Stimulated activated CD8-positive, alpha-beta memory T cell treated with anti-CD3 and anti-CD28 coated beads, Interleukin-12 subunit alpha, Interleukin-12 subunit beta, amount 100 ng/mL, for 1 hour (primary cell): ENCODE data around the gene OTUB2.
"Not testable (repeated sequence)": the region's sequence is repeated elsewhere in the genome, so short reads cannot be mapped to it uniquely, and the experiment has no call there.

Experiments
- DNase-seq: peaks from one replicate; pipeline ENCODE4 v3.0.0-alpha.2; 2020; ENCODE audit warnings: low read depth

Gene OTUB2

DNA sequence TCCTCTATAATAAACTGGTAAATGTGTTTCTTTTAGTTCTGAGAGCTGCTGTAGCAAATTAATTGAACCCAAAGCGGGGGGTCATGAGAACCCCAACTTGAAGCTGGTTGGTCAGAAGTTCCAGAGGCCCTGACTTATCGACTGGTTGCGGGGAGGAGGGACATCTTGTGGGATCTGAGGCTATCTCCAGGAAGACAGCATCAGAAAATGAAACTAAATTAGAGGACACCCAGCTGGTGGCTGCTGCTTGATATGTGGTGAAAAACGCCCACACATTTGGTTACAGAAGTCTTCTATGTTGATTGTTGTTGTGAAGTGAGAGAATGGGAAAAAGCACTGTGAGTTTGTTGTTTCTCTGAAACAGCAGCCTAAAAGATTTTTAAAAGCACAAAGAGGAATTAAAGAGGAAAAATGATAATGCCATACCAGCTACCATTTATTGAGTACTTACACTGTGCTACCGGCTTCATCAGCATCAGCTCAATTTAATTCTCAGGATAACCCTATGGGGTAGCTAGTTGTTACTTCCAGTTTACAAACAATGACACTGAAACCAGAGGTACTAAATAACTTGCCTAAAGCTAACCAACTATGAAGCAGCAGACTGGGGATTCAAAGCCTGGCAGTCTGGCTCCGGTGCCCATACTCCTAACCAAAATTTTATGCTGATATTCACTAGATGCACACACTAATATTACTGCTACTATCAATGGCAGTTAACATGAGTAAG is 30.6 kb downstream of the OTUB2 start:
- no peak for DNase-seq

DNA sequence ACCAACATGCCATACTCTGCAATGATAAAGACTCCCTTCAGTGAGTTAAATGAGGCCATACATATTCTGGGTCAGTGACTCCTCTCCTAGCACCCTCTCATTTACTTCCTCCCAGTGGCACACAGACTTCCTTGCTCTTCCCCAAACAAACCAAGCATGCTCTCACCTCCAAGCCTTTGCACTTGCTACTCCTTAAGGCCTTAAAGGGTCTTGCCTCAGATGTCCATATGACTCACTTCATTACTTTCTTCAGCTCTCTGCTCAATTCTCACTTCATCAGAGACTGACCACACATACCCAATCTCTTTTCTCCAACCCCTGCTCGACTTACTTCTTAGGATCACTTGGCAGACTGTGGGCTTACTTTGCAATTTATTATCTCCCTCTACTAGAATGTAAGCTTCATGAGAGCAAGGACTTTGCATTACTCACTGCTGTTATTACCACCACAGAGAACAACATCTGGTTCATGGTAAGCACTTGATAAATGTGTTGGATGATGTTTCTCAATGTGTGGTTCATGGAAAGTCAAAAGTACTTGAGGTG is 32.1 kb downstream of the OTUB2 start:
- DNase-seq: no peak

DNA sequence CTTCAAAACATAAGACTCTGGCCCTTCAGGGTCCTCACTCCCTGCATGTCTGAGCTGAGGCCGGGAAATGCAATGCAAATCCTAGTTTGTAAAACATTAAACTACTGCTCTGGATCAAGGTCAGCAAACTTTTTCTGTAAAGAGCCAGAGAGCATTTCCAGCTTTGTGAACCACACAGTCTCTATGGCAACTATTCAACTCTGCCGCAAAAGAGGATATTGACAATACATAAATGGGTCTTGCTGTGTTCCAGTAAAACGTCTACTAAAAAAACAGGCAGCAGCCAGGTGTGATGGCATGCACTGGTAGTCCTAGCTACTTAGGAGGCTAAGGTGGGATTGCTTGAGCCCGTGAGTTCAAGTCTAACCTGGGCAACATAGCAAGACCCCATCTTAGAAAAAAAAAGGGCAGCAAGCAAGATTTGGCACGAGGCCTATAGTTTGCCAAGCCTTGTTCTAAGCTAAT is 32.6 kb downstream of the OTUB2 start:
- no peak for DNase-seq

DNA sequence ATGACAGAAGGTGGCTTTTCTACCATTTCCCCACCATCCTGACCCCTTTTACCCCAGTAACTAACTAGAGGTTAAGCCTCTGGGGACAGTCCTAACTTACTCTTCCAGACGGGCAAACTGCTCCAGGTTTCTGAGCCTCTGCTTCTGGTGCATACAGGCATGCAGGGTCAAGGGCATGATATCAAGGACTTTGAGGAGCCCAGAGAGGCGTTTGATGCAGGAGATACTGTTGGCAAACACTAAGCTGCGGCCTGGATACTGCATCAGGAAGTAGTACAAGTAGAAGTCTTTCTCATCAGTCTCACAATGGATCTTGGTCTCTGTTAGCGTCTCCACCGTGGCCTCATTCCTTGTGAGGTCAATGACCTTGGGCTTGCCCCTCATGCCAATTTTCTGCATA is 33.9 kb downstream of the OTUB2 start:
- DNase-seq: no peak

DNA sequence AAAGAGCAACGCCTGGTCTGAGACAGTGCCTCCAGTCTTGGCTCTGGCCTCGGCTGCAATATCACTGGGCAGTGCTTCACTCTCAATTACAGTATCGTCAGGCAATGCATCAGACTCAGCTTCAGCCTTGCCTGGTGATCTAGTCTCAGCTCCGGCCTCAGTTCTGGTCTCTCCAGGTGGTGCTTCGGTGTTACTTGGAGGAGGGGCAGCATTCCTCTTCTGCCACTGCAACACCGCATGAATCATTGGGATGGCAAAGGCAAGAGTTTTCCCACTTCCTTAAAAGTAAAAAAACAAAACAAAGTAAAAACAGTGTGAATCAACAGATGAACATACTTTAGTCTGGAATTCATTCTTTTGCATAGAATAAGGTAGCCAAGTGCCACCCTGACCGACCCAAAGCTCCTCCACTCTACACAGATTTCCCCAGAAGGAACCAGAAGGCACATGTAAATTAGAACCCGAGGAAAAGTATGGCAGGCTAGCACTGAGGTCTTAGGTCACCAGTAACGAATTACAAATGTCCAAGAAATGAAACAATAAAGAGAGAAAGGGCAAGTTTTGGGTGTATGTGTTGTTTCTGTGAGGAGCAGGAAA is 36.3 kb downstream of the OTUB2 start:
- DNase-seq: no peak

DNA sequence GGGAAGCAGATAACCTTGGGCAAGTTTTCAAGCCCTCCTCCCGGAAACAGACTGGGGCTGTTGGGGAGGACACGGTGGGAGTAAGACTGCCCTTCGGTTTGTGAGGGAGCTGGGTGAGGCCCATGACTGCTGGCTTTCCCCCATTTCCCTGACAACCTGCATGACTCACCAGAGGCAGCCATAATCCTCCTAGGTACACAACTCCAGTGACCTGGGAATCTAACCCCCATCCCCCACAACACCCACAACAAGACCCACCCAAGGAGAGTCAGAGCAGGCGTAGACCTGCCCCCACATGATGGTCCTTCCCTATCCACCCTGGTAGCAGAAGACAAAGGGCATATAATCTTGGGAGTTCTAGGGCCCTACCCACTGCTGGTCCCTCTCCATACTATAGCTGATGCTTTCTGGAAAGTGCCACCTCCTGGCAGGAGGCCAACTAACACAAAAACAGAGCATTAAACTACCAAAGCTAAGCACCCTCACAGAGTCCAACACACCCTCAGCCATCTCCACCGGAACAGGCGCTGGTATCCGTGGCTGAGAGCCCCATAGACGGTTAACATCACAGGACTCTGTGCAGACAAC is 40.0 kb downstream of the OTUB2 start:
- DNase-seq: no peak

DNA sequence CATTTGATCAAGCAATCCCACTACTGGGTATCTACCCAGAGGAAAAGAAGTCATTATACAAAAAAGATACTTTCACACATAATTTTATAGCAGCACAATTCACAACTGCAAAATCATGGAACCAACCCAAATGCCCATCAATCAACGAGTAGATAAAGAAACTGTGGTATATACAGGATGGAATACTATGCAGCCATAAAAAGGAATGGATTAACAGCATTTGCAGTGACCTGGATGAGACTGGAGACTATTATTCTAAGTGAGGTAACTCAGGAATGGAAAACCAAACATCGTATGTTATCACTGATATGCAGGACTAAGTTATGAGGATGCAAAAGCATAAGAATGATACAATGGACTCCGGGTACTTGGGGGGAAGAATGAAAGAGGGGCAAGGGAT is 45.9 kb downstream of the OTUB2 start:
- DNase-seq: not testable (repeated sequence)

DNA sequence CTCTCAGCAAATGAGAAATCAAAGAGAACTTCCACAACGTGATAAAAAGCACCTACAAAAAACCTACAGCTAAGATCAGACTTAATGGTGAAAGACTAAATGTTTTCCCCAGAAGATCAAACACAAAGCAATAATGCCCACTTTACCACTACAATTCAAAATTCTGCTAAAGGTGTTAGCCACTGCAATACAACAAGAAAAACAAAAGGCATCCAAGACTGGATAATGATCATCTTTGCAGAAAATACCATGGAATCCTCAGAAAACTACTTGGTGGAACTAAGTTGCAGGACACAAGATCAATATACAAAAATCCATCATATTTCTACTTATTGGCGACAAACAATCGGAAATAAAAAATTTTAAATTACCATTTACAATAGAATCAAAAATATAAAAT is 48.4 kb downstream of the OTUB2 start:
- no peak for DNase-seq

DNA sequence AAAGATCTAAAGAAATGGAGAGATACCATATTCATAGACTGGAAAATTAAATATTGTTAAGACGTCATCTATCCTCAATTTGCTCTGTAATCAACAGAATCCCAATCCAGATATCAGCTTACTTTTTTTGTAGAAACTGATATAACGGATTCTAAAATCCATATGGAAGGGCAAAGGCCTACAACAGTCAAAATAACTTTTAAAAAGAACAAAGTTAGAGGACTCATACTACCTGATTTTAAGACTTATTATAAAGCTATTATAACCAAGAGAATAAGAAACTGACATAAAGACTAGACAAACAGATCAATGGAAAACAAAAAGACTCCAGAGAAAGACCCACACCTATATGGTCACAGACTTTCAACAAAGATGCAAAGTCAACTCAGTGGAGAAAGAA is 48.9 kb downstream of the OTUB2 start:
- DNase-seq: no peak

DNA sequence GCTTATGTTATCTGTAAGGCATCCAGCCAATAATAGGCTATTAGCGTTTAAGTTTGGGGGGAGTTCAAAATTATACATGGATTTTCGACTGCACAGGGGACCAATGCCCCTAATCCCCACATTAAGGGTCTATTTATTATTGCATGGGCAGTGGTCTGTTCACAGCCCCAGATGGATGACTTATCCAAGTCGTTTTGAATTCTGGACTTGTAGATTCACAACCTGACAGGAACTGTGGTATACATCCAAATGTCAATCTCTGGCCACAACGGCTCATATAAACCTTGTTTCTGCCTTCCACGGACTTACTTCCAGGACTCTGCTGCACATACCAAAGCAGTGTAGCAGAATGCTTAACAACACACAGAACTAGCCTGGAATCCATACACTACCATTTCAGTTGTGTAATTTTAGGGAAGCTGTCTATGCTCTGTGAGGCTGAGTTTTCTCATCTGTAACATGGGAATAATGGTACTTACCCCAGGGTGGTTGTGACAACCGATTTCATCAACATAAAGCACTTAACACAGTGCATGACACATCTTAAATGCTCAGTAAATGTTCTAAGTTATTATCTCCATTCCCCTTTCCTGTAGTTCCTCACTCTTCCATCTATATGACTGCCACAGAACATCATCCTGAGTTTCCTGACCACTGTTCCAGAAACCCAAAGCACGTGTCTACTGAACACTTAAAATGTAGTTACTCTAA is 51.1 kb downstream of the OTUB2 start:
- DNase-seq: no peak

DNA sequence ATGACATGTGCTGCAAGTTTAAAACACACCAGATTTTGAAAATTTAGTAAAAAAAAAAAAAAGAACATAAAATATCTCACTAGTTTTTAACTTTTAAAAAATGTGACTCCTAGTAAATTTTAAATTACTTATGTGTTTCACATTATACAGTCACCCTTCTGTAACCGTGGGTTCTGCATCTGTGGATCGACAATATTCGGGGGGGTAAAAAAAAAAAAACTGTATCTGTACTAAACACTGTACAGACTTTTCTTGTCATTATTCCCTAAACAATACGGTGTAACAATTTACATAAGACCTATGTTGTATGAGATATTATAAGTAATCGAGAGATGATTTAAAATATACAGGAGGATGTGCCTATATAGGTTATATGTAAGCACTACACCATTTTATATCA is 51.7 kb downstream of the OTUB2 start:
- DNase-seq: no peak

DNA sequence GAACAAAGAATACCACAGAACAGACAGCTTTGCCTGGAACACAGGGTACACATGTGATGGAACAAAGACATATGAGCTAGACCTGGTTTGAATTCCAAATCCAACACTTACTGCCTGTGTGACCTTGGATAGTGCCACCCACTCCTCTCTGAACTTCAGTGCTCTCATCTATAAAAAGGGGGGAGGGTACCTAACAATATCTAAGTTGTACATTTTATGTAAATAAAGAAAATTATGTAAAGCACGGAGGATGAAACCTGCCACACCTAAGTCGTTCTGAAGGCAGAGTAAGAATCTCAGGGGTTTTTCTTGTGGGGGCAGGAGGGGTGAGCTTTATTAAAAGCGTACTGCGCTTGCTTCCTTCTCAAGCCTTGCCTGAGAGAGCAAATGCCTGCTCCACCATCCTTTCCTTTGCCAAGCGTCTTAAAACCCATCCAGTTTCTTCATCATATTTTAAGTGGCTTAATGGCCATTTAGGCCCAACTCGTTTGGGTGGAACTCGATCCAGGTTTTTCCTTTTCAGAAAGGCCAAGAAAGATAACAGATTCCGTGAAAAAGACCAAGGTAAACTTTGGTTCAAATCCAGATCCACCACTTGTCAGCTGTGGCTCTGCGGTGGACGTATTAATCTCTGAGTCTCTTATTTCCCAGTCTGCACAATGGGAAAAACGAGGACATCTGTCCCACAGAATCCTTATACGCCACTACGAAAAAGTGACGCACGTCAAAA is 53.9 kb downstream of the OTUB2 start:
- DNase-seq: no peak

DNA sequence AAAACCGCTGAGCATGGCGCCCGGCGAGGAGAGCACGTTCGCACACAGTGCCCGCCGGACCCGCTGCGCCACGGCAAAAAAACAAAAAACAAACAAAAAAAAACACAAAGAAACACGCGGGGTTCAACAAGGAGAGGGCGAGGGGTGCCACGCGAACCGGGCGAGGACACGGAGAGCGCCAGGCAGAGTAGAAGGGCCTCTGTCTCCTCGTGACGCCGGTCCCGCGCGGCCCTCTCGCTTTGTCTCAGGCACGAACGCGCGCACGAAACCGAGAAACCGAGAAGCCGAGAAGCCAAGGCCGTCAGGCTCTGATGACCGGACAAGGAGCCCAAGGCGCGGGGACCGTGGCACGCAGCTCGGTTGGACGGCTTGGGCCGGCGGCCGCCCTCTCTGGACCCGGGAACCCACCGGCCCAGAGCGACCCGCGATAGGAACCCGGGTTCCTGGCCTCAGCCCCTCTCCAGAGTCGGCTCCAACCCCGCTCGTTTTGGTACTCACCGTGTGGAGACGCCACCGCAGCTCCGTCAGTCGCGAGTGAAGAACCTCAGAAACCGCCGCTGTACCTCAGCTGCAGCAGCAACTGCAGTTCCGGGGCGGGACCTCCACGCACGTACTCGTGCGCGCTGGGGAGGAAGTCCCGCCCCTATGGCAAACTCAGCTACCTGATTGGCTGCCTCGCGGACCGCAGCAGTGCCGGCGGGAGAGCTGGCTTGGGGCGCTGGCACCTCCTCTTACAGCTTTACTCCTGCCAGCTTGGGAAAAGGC is 54.7 kb downstream of the OTUB2 start, which contains the start of the genes DDX24 and IFI27L1:
DDX24 (minus strand) TSS at position 582 of the 765 bp plus-strand sequence. CDS start 1,460 bp downstream, outside the sequence.
IFI27L1 (plus strand) TSS at position 690 of the 765 bp plus-strand sequence. CDS start 15,628 bp downstream, outside the sequence.
- DNase-seq: peak; percentile 95

DNA sequence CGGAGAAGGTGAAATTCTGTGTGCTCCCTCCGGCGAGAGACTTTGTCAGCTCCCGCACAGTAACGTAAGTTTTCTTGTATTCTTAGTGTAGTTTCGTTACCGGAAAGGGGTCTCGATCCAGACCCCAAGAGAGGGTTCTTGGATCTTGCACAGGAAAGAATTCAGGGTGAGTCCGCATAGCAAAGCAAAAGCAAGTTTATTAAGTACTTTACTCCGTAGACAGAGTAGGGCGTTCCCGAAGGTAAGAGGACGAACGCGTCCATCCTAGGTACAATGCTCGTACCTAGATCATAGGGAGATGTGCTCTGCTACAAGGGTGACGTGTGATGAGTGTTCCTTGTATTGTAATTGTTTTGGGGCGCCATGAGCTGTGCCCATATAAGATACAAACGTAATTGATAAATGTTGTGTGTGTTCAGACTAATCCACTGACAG is 55.3 kb downstream of the OTUB2 start:
- no peak for DNase-seq

DNA sequence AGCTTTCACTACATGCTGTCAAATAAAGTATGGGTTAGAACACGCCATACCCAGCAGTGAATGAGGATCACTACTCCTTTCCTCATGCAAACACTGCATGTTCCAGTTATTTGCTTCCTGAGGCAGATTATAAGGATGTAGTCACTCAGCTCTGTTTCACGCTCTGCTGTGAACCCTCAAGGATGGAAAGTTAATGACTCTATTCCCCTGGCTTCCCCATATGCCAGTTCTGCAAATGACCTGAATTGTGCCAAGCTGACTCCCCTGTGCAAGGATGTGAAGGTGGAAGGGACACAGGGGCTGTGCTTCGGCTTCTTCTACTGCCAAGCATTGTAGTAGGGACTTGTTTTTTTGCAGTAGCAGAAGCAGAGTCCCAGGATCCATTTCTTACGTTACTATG is 61.8 kb downstream of the OTUB2 start:
- no peak for DNase-seq

DNA sequence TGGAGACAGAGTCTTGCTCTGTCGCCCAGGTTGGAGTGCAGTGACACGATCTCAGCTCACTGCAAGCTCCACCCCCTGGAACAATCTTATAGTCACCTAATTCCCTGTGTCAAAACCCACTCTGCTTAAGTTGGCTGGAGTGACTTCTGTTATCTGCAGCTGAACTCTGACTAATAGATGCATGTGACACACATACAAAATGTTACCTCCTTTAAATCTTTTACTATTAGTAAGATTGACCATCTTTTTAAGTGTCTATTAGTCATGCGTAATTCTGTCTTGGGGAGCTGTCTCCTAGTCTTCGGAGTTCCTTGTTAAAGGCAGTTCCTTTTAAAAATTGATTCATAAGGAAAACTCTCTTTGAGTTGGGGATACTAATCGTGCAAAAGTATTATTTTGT is 62.4 kb downstream of the OTUB2 start:
- no peak for DNase-seq

DNA sequence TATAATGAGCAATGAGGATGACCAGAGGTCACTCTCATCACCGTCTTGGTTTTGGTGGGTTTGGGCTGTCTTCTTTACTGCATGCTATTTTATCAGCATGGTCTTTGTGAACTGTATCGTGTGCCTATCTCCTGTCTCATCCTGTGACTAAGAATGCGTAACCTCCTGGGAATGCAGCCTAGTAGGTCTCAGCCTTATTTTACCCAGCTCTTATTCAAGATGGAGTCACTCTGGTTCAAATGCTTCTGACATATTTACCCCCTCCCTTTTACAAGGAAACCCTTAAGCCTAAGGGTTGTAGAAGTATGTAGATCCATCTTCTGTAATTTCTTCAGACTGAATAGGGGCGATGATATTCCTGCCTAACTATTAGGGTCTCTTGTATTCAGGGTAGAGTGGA is 63.3 kb downstream of the OTUB2 start:
- no peak for DNase-seq

DNA sequence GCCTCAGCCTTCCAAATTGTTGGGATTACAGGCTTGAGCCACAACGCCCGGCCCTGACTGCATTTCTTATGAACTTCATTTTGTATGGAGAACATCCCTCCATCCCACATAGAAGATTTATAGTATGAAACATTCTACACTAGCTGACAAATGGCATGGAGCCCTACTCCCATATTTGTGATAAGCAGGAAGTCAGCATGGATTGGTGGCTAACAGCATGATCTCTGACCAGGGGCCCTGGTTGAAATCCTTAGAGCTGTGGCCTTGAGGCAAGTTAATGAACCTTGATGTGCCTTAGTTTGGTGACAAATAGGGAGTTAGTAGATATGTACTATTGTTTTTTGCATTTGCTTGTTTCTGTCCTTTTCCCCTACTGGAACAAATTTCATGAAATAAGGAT is 67.3 kb downstream of the OTUB2 start:
- no peak for DNase-seq

DNA sequence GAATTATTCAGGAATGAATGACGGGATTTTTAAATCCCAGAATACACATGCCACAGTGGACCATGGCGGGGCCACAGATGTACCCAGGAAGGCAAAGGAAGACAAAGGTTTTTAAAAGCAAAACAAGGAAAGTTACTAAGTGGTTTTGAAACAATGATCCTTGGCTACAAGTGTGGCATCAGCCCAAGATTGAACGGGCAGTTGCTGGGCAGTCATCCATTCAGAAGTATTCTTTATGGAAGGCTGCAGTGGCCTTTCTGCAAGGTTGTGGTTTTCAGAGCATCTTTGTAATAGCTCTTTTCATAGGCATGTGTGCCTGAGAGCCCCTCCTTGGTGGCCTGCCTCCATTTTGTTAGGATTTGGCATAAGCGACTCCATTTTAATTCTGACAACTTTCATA is 71.0 kb downstream of the OTUB2 start:
- no peak for DNase-seq
